ENCODE results near the gene PCDHB4.
"Not testable (repeated sequence)": the region's sequence is repeated elsewhere in the genome, so short reads cannot be mapped to it uniquely, and the experiment has no call there.

GRCh38 chr5:141151632-141152031 is 30.0 kb downstream of the PCDHB4 start:
- TF ChIP-seq FOXM1 (IDR thresholded peaks at IDR 0.05; ENCODE audit: low read depth); EZH2phosphoT487 (IDR thresholded peaks at IDR 0.05; ENCODE audit: borderline replicate concordance, low read depth): not testable (repeated sequence)

All from SK-N-SH (cell line).